K562 (cell line): ENCODE results near the gene ANO6. TPM values are rescaled to one million over a fixed set of nuclear protein-coding genes. Genes with fewer than 3 reads are reported as not detected.

ENCODE experiments used
- ARID1B ChIP-seq: fragments of 450-650 bp; IDR thresholded peaks from 2 replicates; pipeline ENCODE4 v1.6.1; 2016; ENCODE audit warnings: antibody characterized with exemption, mild to moderate bottlenecking, inconsistent platforms
- C11orf30 ChIP-seq: fragments of 450-650 bp; IDR thresholded peaks from 2 replicates; pipeline ENCODE4 v1.6.1; 2016; ENCODE audit warnings: low read depth, mild to moderate bottlenecking
- CREM ChIP-seq: IDR thresholded peaks from 2 replicates; pipeline ENCODE4 v1.6.1; 2014; ENCODE audit warnings: antibody characterized with exemption, low read depth
- CTBP1 ChIP-seq: fragments of 450-650 bp; IDR thresholded peaks from 2 replicates; pipeline ENCODE4 v1.6.1; 2016; ENCODE audit warnings: borderline replicate concordance
- EP400 ChIP-seq: fragments of 450-650 bp; IDR thresholded peaks from 2 replicates; pipeline ENCODE4 v1.6.1; 2017; ENCODE audit warnings: antibody characterized with exemption, mild to moderate bottlenecking, moderate library complexity
- LEF1 ChIP-seq: fragments of 450-650 bp; IDR thresholded peaks from 2 replicates; pipeline ENCODE4 v1.6.1; 2016; ENCODE audit warnings: mild to moderate bottlenecking
- MAFF ChIP-seq: IDR thresholded peaks from 2 replicates; pipeline ENCODE4 v1.6.1; 2012; ENCODE audit warnings: low read length, improper control_type of control experiment
- MEF2A ChIP-seq: IDR thresholded peaks from 2 replicates; pipeline ENCODE4 v1.6.1; 2011; ENCODE audit warnings: low read depth, mild to moderate bottlenecking, low read length, moderate library complexity; ENCODE audit not compliant: control insufficient read depth
- MEIS2 ChIP-seq: fragments of 450-650 bp; IDR thresholded peaks from 2 replicates; pipeline ENCODE4 v1.6.1; 2014; ENCODE audit warnings: mild to moderate bottlenecking; ENCODE audit not compliant: partially characterized antibody
- NBN ChIP-seq: fragments of 450-650 bp; IDR thresholded peaks from 2 replicates; pipeline ENCODE4 v1.6.1; 2016; ENCODE audit warnings: low read depth, mild to moderate bottlenecking
- NCOA1 ChIP-seq: fragments of 450-650 bp; IDR thresholded peaks from 2 replicates; pipeline ENCODE4 v1.6.1; 2016; ENCODE audit warnings: low read depth
- NCOA6 ChIP-seq: fragments of 450-650 bp; IDR thresholded peaks from 2 replicates; pipeline ENCODE4 v1.6.1; 2017; ENCODE audit warnings: mild to moderate bottlenecking
- NFYB ChIP-seq: IDR thresholded peaks from 2 replicates; pipeline ENCODE4 v1.6.1; 2011; ENCODE audit warnings: mild to moderate bottlenecking, moderate library complexity; ENCODE audit not compliant: insufficient read length; ENCODE audit errors: extremely low read depth
- NR2C1 ChIP-seq, 2 experiments: fragments of 450-650 bp; IDR thresholded peaks; 2 replicates each; pipeline ENCODE4 v1.6.1; 2017; ENCODE audit warnings: mild to moderate bottlenecking in 2 of 2, antibody characterized with exemption in 1 of 2, inconsistent platforms in 1 of 2, missing compliant biosample characterization in 1 of 2, missing genetic modification characterization in 1 of 2
- NRF1 ChIP-seq, 2 experiments: fragments of 450-650 bp; IDR thresholded peaks in 1 of 2; conservative IDR thresholded peaks in 1 of 2; 2 replicates each; pipeline ENCODE4 v1.6.1; 2014; ENCODE audit warnings: mild to moderate bottlenecking in 2 of 2
- PPARD ChIP-seq: fragments of 250-450 bp; sonication (Bioruptor Pico); IDR thresholded peaks from 2 replicates; pipeline ENCODE4 v1.8.0; 2022; ENCODE audit warnings: inconsistent platforms, mild to moderate bottlenecking, moderate library complexity
- PTRF ChIP-seq: fragments of 450-650 bp; IDR thresholded peaks from 2 replicates; pipeline ENCODE4 v1.6.1; 2016; ENCODE audit warnings: mild to moderate bottlenecking, missing genetic modification characterization, missing compliant biosample characterization
- XRCC5 ChIP-seq: fragments of 200-400 bp; formaldehyde crosslinking; IDR thresholded peaks from 2 replicates; pipeline ENCODE4 v1.6.1; 2017; ENCODE audit warnings: low read depth, mild to moderate bottlenecking, low read length
- YBX1 ChIP-seq: fragments of 450-650 bp; IDR thresholded peaks from 2 replicates; pipeline ENCODE4 v1.7.1; 2016; ENCODE audit warnings: mild to moderate bottlenecking
- ZNF696 ChIP-seq: fragments of 250-450 bp; sonication (Bioruptor Pico); conservative IDR thresholded peaks from 2 replicates; pipeline ENCODE4 v1.4.0; 2020; ENCODE audit warnings: mild to moderate bottlenecking, moderate library complexity
- ZNF764 ChIP-seq: fragments of 250-450 bp; sonication (Bioruptor Pico); IDR thresholded peaks from 2 replicates; pipeline ENCODE4 v1.4.0; 2020; ENCODE audit warnings: low read depth, mild to moderate bottlenecking, moderate library complexity
- polyA plus RNA-seq, 8 experiments: library from polyadenylated mRNA; depleted of rRNA in 4 of 8; stranded (reverse) in 5 of 8; unstranded in 3 of 8; fragments of >200 nt; fragmentation: Nextera tagmentation in 2 of 8; fragmentation: Illumina TruSeq in 1 of 8; extraction: Ambion mirVana in 2 of 8; extraction: Trizol in 1 of 8; gene quantifications; 2 replicates each; pipeline versions ENCODE4 v1.2.1 to v1.2.3, GENCODE V29; 2011 to 2014; ENCODE audit warnings: inconsistent platforms in 1 of 8, missing spikeins in 1 of 8
- total RNA-seq, 7 experiments: library from RNA; depleted of rRNA in 6 of 7; stranded (reverse); fragments of >200 nt in 6 of 7; fragmentation: Illumina TruSeq in 2 of 7; extraction: Trizol in 2 of 7; gene quantifications; 2 replicates each; pipeline versions ENCODE4 v1.2.1 to v1.2.3, GENCODE V29; 2011 to 2021; ENCODE audit warnings: low replicate concordance in 1 of 7
- TF ChIP-seq, protein P1 (sequence below): sonication (generic); formaldehyde crosslinking; IDR thresholded peaks from 2 replicates; pipeline ENCODE4 v1.8.0; 2022; ENCODE audit warnings: mild to moderate bottlenecking, missing genetic modification reagents
- TF ChIP-seq, protein P2 (sequence below): sonication (generic); formaldehyde crosslinking; IDR thresholded peaks from 2 replicates; pipeline ENCODE4 v1.8.1; 2022; ENCODE audit warnings: missing genetic modification reagents
- TF ChIP-seq, protein P3 (sequence below): fragments of 250-450 bp; sonication (Bioruptor Pico); IDR thresholded peaks from 2 replicates; pipeline ENCODE4 v1.5.1; 2021; ENCODE audit warnings: mild to moderate bottlenecking

The ANO6 gene
- total and polyA plus RNA-seq, 9 of the 15 experiments (the other 6 are each of a cell fraction or from before 2014, with no cell fraction given), result 3.5 to 24.7 (median 20.3) TPM

DNA sequence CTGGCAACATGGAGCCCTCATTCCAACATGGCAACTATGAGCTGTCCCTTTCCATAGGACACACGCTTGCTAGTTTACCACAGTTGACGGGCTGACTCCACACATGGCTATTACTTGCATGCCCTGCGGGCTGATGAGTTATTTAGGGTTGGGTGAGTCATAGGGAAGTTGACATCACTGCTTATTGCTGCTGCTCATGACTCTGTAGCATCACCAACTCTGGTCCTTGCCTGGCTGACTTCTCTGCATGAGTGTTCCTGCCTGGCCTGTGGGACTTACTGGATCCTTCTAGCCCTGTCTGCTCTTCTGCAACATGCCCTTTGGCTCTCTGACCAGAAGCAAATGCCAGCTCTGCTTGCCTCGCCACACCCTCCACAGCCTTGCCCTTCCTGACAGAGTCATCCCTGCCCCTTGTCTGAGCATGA, 199.5 kb downstream of the ANO6 start (continued):
- TF ChIP-seq ARID1B, result peak; percentile 38; the same call in 1 of the 2 replicates
- no peak for TF ChIP-seq NCOA1
- TF ChIP-seq NR2C1 (IDR thresholded peaks at IDR 0.05), result no peak
- no peak for TF ChIP-seq NR2C1 (tag; IDR thresholded peaks at IDR 0.05)
- no peak for TF ChIP-seq ZNF696 (CRISPR knock-in tag)
- no peak for TF ChIP-seq LEF1
- no peak for TF ChIP-seq PPARD
- TF ChIP-seq CTBP1, result peak; percentile 41
- TF ChIP-seq NFYB, result no peak
- no peak for TF ChIP-seq NCOA6
- no peak for TF ChIP-seq ZNF764 (CRISPR knock-in tag)
- TF ChIP-seq, protein P1, sequence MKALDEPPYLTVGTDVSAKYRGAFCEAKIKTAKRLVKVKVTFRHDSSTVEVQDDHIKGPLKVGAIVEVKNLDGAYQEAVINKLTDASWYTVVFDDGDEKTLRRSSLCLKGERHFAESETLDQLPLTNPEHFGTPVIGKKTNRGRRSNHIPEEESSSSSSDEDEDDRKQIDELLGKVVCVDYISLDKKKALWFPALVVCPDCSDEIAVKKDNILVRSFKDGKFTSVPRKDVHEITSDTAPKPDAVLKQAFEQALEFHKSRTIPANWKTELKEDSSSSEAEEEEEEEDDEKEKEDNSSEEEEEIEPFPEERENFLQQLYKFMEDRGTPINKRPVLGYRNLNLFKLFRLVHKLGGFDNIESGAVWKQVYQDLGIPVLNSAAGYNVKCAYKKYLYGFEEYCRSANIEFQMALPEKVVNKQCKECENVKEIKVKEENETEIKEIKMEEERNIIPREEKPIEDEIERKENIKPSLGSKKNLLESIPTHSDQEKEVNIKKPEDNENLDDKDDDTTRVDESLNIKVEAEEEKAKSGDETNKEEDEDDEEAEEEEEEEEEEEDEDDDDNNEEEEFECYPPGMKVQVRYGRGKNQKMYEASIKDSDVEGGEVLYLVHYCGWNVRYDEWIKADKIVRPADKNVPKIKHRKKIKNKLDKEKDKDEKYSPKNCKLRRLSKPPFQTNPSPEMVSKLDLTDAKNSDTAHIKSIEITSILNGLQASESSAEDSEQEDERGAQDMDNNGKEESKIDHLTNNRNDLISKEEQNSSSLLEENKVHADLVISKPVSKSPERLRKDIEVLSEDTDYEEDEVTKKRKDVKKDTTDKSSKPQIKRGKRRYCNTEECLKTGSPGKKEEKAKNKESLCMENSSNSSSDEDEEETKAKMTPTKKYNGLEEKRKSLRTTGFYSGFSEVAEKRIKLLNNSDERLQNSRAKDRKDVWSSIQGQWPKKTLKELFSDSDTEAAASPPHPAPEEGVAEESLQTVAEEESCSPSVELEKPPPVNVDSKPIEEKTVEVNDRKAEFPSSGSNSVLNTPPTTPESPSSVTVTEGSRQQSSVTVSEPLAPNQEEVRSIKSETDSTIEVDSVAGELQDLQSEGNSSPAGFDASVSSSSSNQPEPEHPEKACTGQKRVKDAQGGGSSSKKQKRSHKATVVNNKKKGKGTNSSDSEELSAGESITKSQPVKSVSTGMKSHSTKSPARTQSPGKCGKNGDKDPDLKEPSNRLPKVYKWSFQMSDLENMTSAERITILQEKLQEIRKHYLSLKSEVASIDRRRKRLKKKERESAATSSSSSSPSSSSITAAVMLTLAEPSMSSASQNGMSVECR (CRISPR knock-in tag), result no peak
- peak; percentile 61; the same call in 1 of the 2 replicates for TF ChIP-seq MEF2A
- 0 out of 2 replicates have a peak, but pooled peaks have one; percentile 33 for TF ChIP-seq EP400
- TF ChIP-seq NRF1 (conservative IDR thresholded peaks at IDR 0.05 in 1 of 2, IDR thresholded peaks at IDR 0.05 in 1 of 2), result no peak
- no peak for TF ChIP-seq NBN
- TF ChIP-seq, protein P2, sequence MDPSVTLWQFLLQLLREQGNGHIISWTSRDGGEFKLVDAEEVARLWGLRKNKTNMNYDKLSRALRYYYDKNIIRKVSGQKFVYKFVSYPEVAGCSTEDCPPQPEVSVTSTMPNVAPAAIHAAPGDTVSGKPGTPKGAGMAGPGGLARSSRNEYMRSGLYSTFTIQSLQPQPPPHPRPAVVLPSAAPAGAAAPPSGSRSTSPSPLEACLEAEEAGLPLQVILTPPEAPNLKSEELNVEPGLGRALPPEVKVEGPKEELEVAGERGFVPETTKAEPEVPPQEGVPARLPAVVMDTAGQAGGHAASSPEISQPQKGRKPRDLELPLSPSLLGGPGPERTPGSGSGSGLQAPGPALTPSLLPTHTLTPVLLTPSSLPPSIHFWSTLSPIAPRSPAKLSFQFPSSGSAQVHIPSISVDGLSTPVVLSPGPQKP, result no peak
- peak; percentile 78 for TF ChIP-seq MEIS2
- TF ChIP-seq CREM, result 0 out of 2 replicates have a peak, but pooled peaks have one; percentile 5
- TF ChIP-seq, protein P3, sequence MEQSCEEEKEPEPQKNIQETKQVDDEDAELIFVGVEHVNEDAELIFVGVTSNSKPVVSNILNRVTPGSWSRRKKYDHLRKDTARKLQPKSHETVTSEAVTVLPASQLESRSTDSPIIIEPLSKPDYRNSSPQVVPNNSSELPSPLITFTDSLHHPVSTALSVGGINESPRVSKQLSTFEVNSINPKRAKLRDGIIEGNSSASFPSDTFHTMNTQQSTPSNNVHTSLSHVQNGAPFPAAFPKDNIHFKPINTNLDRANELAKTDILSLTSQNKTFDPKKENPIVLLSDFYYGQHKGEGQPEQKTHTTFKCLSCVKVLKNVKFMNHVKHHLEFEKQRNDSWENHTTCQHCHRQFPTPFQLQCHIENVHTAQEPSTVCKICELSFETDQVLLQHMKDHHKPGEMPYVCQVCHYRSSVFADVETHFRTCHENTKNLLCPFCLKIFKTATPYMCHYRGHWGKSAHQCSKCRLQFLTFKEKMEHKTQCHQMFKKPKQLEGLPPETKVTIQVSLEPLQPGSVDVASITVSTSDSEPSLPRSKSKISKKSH (CRISPR knock-in tag), result no peak
- TF ChIP-seq YBX1, result no peak
- TF ChIP-seq MAFF, result no peak
- TF ChIP-seq PTRF (tag), result no peak
- TF ChIP-seq XRCC5, result no peak
- TF ChIP-seq C11orf30, result no peak
